Measurements from ENCODE around the gene SPAG8. TPM values are rescaled to one million over a fixed set of nuclear protein-coding genes. Genes with fewer than 3 reads are reported as not detected.

SPAG8 gene
- total and polyA plus RNA-seq, 9 of the 15 experiments (the other 6 are each of a cell fraction or from before 2014, with no cell fraction given) = 0.03 to 0.47 (median 0.21) TPM

- no TSS peak for BruUV-seq (replicated peaks)
- H3K4me1 ChIP-seq (replicated peaks in 1 of 2; ENCODE audit: control insufficient read depth in 2 of 2, insufficient read depth in 2 of 2, low read length in 2 of 2) = peaks cover 15 to 21% of the 10 kb centered on the region in 2 experiments; a peak in 4 of 5 replicates
- no peaks in the 10 kb centered on the region for H3K79me2 ChIP-seq (ENCODE audit: control insufficient read depth, insufficient read depth, low read length)
- no peak for TF ChIP-seq SRSF7 (optimal IDR thresholded peaks at IDR 0.05; ENCODE audit: low read depth, low read length)
- TF ChIP-seq MIER1 (IDR thresholded peaks at IDR 0.05; ENCODE audit: low read depth) = no peak
- no peak for TF ChIP-seq HNRNPH1 (optimal IDR thresholded peaks at IDR 0.05; ENCODE audit: low read depth, low read length)
- TF ChIP-seq HMG20A (CRISPR knock-in tag; conservative IDR thresholded peaks at IDR 0.05) = no peak
- TF ChIP-seq ZNF347 (CRISPR knock-in tag; IDR thresholded peaks at IDR 0.05; ENCODE audit: low read depth) = no peak
- TF ChIP-seq NR4A1 (CRISPR knock-in tag; IDR thresholded peaks at IDR 0.05) = no peak
- TF ChIP-seq NR4A1 (tag; IDR thresholded peaks at IDR 0.05) = no peak
- TF ChIP-seq RBM14 (IDR thresholded peaks at IDR 0.05; ENCODE audit: borderline replicate concordance, insufficient read depth, low read depth, low read length) = no peak
- TF ChIP-seq GTF2A2 (tag; IDR thresholded peaks at IDR 0.05) = no peak
- TF ChIP-seq AFF1 (IDR thresholded peaks at IDR 0.05; ENCODE audit: low read depth in 1 of 2, partially characterized antibody in 2 of 2) = no peak
- intact Hi-C loops (cut with micrococcal nuclease) = no loop called here
- H3K4me2 ChIP-seq (ENCODE audit: insufficient read depth, low read length) = no peak overlapping the region
- no peak overlapping the region for H3K27ac ChIP-seq (ENCODE audit: extremely low read depth, low read depth, low read length)
- ChIA-PET CTCF (ENCODE audit: low intra/inter-chr PET ratio) (no interaction called here), POLR2A (interaction anchor here (1.3 kb wide), 1 partner anchor 18 kb away, joined by 3 read pairs; no protein-coding TSS in a partner anchor)
- DNase-seq (ENCODE audit: extremely low read depth in 1 of 4, low spot score in 3 of 4) (no peak), ATAC-seq (no peak), FAIRE-seq (no peak)
- peaks cover 6% of the 10 kb centered on the region; the same call in 2 of the 3 replicates for H3K36me3 ChIP-seq (ENCODE audit: control insufficient read depth, insufficient read depth, low read length)
- no peak overlapping the region; a peak in 1 of 4 replicates for H3K9ac ChIP-seq (ENCODE audit: insufficient read depth in 1 of 2, low read depth in 2 of 2, low read length in 2 of 2)
- H3K9me1 ChIP-seq (ENCODE audit: control insufficient read depth, insufficient read depth, low read length) = no peaks in the 10 kb centered on the region
- no peak overlapping the region for H3K4me3 ChIP-seq
- H4K20me1 ChIP-seq (replicated peaks; ENCODE audit: control insufficient read depth, insufficient read depth, low read length) = no peaks in the 10 kb centered on the region
- no peaks in the 10 kb centered on the region for H3K27me3 ChIP-seq (ENCODE audit: control insufficient read depth in 2 of 2, insufficient read depth in 2 of 2, low read length in 2 of 2)
- in situ Hi-C loops (cut with MboI) = loop anchor here (10.0 kb wide), 1 partner anchor 89 kb away; no protein-coding TSS in a partner anchor
- H3K9me3 ChIP-seq (replicated peaks; ENCODE audit: control insufficient read depth, insufficient read depth, low read depth, low read length) = no peaks in the 10 kb centered on the region
- H2AFZ ChIP-seq (ENCODE audit: low read depth, low read length) = no peak overlapping the region
These were observed 16.4 kb downstream of the SPAG8 start for GRCh38 chr9:35795695-35796094.

Measured in K562 (cell line).